GM12878 (cell line): ENCODE data around the gene CLINT1. TPM values are rescaled to one million over a fixed set of nuclear protein-coding genes. Genes with fewer than 3 reads are reported as not detected.

Source experiments
- ATAC-seq: fragments of 200-7000 bp; cut with Tn5 transposase; 3 replicates; pipeline ENCODE4 v1.9.1; 2020; ENCODE audit warnings: mild to moderate bottlenecking, moderate library complexity
- BruUV-seq: library from RNA; stranded (reverse); fragments of 400-500 nt; replicated peaks from 2 replicates; lab custom pipeline; 2021; lab: Mats Ljungman, UMichigan
- CTCF ChIA-PET: fragments of 300-600 bp; sonication (Branson Sonifier 250); formaldehyde crosslinking; extraction: SDS; loops from one replicate; lab custom pipeline; 2021; ENCODE audit warnings: inconsistent platforms; lab: Yijun Ruan, JAX
- POLR2A ChIA-PET: fragments of 350-600 bp; formaldehyde crosslinking; extraction: SDS; loops from one replicate; lab custom pipeline; 2021; ENCODE audit warnings: inconsistent platforms; lab: Charles Lee
- RAD21 ChIA-PET: fragments of 300-600 bp; sonication (Branson Sonifier 250); formaldehyde crosslinking; loops from one replicate; lab custom pipeline; 2023; ENCODE audit warnings: antibody characterized with exemption; ENCODE audit not compliant: unreplicated experiment; lab: Charles Lee
- SMC1A ChIA-PET: fragments of 300-600 bp; sonication (Branson Sonifier 250); formaldehyde crosslinking; loops from one replicate; lab custom pipeline; 2023; ENCODE audit not compliant: unreplicated experiment, uncharacterized antibody; lab: Charles Lee
- DNase-seq: peaks from one replicate; pipeline ENCODE4 v3.0.0-alpha.2; 2011; ENCODE audit warnings: low read depth, low spot score
- FAIRE-seq: peaks from 3 replicates; lab custom pipeline; 2011; peaks lifted over from hg19 to GRCh38; lab: Jason Lieb, UNC
- H2AFZ ChIP-seq: 2 replicates; pipeline ENCODE4 v1.6.0; 2011; ENCODE audit warnings: low read depth, low read length, control low read depth; ENCODE audit not compliant: control insufficient read depth
- H3K27ac ChIP-seq: 2 replicates; pipeline ENCODE4 v1.5.1; 2011; ENCODE audit warnings: control low read depth; ENCODE audit not compliant: control insufficient read depth, insufficient read depth
- H3K27me3 ChIP-seq, 2 experiments: replicated peaks in 1 of 2; 2 replicates each; pipeline versions ENCODE4 v1.6.0 to v1.6.1; 2011; ENCODE audit warnings: low read length in 1 of 2; ENCODE audit not compliant: control insufficient read depth in 2 of 2, insufficient read depth in 2 of 2
- H3K36me3 ChIP-seq, 2 experiments: 2 replicates each; pipeline ENCODE4 v1.5.1; 2011; ENCODE audit warnings: low read length in 1 of 2; ENCODE audit not compliant: control insufficient read depth in 2 of 2, insufficient read depth in 2 of 2
- H3K4me1 ChIP-seq: 2 replicates; pipeline ENCODE4 v1.6.1; 2011; ENCODE audit warnings: mild to moderate bottlenecking, low read length, moderate library complexity, mixed read lengths; ENCODE audit not compliant: control insufficient read depth, insufficient read depth
- H3K4me2 ChIP-seq: 2 replicates; pipeline ENCODE4 v1.6.0; 2011; ENCODE audit warnings: control low read depth; ENCODE audit not compliant: control insufficient read depth, insufficient read depth
- H3K4me3 ChIP-seq: fragments of 200-600 bp; sonication (generic); 2 replicates; pipeline ENCODE4 v1.5.1; 2016
- H3K79me2 ChIP-seq: 2 replicates; pipeline ENCODE4 v1.6.0; 2011; ENCODE audit warnings: low read length; ENCODE audit not compliant: control insufficient read depth, insufficient read depth
- H3K9ac ChIP-seq: 2 replicates; pipeline ENCODE4 v1.8.0; 2011; ENCODE audit warnings: low read length, control low read depth, mixed read lengths; ENCODE audit not compliant: control insufficient read depth, insufficient read depth
- H3K9me3 ChIP-seq: replicated peaks from 3 replicates; pipeline ENCODE4 v1.5.1; 2011; ENCODE audit warnings: mild to moderate bottlenecking, low read length; ENCODE audit not compliant: control insufficient read depth, insufficient read depth
- H4K20me1 ChIP-seq: 2 replicates; pipeline ENCODE4 v1.6.0; 2011; ENCODE audit not compliant: control insufficient read depth, insufficient read depth
- E4F1 ChIP-seq: fragments of 450-650 bp; IDR thresholded peaks from 2 replicates; pipeline ENCODE4 v1.6.1; 2018; ENCODE audit warnings: borderline replicate concordance, mild to moderate bottlenecking; ENCODE audit not compliant: partially characterized antibody
- FOXM1 ChIP-seq: IDR thresholded peaks from 2 replicates; pipeline ENCODE4 v1.6.1; 2012; ENCODE audit warnings: low read depth, mild to moderate bottlenecking, inconsistent platforms, low read length, moderate library complexity
- NR2C2 ChIP-seq: IDR thresholded peaks from 2 replicates; pipeline ENCODE4 v1.6.1; 2011; ENCODE audit warnings: borderline replicate concordance, low read depth; ENCODE audit not compliant: control insufficient read depth, insufficient read length
- PML ChIP-seq: IDR thresholded peaks from 2 replicates; pipeline ENCODE4 v1.6.1; 2012; ENCODE audit warnings: low read length, inconsistent platforms
- POU2F2 ChIP-seq: IDR thresholded peaks from 3 replicates; pipeline ENCODE4 v1.6.1; 2011; ENCODE audit warnings: low read depth, mild to moderate bottlenecking, low read length, borderline replicate concordance
- SIN3A ChIP-seq: IDR thresholded peaks from 2 replicates; pipeline ENCODE4 v1.6.1; 2012; ENCODE audit warnings: low read depth, low read length, improper control_type of control experiment
- SMC3 ChIP-seq: IDR thresholded peaks from 2 replicates; pipeline ENCODE4 v1.6.1; 2011; ENCODE audit warnings: low read length, improper control_type of control experiment, borderline replicate concordance
- STAT3 ChIP-seq: IDR thresholded peaks from 2 replicates; pipeline ENCODE4 v1.6.1; 2011; ENCODE audit warnings: low read depth, low read length, improper control_type of control experiment
- TBL1XR1 ChIP-seq: IDR thresholded peaks from 2 replicates; pipeline ENCODE4 v1.6.1; 2012; ENCODE audit warnings: low read depth, low read length, improper control_type of control experiment
- USF2 ChIP-seq: IDR thresholded peaks from 2 replicates; pipeline ENCODE4 v1.6.1; 2011; ENCODE audit warnings: low read depth, low read length, improper control_type of control experiment, borderline replicate concordance
- ZBED1 ChIP-seq: IDR thresholded peaks from 2 replicates; pipeline ENCODE4 v1.6.1; 2016; ENCODE audit warnings: borderline replicate concordance
- ZNF622 ChIP-seq: fragments of 450-650 bp; IDR thresholded peaks from 2 replicates; pipeline ENCODE4 v1.6.1; 2017; ENCODE audit warnings: mild to moderate bottlenecking, inconsistent platforms
- WGBS: methylation state at CpG from one replicate; pipeline ENCODE4 v1.1.6; 2016; ENCODE audit warnings: low lambda C conversion rate; ENCODE audit not compliant: insufficient replicate concordance, insufficient coverage; ENCODE audit errors: missing lambda C conversion rate; 5-methylcytosine and 5-hydroxymethylcytosine counted together
- in situ Hi-C: fragments of 300-500 bp; cut with MboI; formaldehyde crosslinking; loops from 9 replicates; pipeline ENCODE4 v1.14.3; 2018; ENCODE audit warnings: mixed read lengths
- intact Hi-C: fragments of 100-400 bp; cut with micrococcal nuclease; formaldehyde crosslinking; loops from one replicate; pipeline ENCODE4 v1.14.2; 2022; ENCODE audit not compliant: unreplicated experiment
- polyA plus RNA-seq, 11 experiments: library from polyadenylated mRNA; depleted of rRNA in 4 of 11; unstranded in 6 of 11; stranded (reverse) in 5 of 11; fragments of >200 nt; fragmentation: Nextera tagmentation in 4 of 11; fragmentation: Illumina TruSeq in 1 of 11; extraction: Ambion mirVana in 4 of 11; extraction: Trizol in 1 of 11; gene quantifications; 1 replicate in 1 of 11; 2 replicates in 10 of 11; pipeline versions ENCODE4 v1.2.1 to v1.2.3, GENCODE V29; 2011 to 2016; ENCODE audit warnings: inconsistent platforms in 2 of 11, missing spikeins in 2 of 11, low read depth in 1 of 11
- total RNA-seq, 4 experiments: library from RNA; depleted of rRNA in 3 of 4; stranded (reverse); fragments of >200 nt in 3 of 4; fragmentation: Illumina TruSeq in 1 of 4; extraction: Trizol in 1 of 4; gene quantifications; 2 replicates each; pipeline versions ENCODE4 v1.2.1 to v1.2.3, GENCODE V29; 2013 to 2021
- TF ChIP-seq, protein P1 (sequence below): fragments of 450-650 bp; formaldehyde crosslinking; IDR thresholded peaks from 2 replicates; pipeline ENCODE4 v1.4.0; 2022; ENCODE audit warnings: mild to moderate bottlenecking, moderate library complexity
- TF ChIP-seq, protein P2 (sequence below): fragments of 450-650 bp; IDR thresholded peaks from 2 replicates; pipeline ENCODE4 v1.6.1; 2017; ENCODE audit warnings: mild to moderate bottlenecking, low read depth, inconsistent platforms; ENCODE audit not compliant: poor library complexity, severe bottlenecking

Gene CLINT1
- total and polyA plus RNA-seq, 10 of the 15 experiments (the other 5 are each of a cell fraction or from before 2014, with no cell fraction given), result 30.0 to 136 (median 105) TPM

DNA sequence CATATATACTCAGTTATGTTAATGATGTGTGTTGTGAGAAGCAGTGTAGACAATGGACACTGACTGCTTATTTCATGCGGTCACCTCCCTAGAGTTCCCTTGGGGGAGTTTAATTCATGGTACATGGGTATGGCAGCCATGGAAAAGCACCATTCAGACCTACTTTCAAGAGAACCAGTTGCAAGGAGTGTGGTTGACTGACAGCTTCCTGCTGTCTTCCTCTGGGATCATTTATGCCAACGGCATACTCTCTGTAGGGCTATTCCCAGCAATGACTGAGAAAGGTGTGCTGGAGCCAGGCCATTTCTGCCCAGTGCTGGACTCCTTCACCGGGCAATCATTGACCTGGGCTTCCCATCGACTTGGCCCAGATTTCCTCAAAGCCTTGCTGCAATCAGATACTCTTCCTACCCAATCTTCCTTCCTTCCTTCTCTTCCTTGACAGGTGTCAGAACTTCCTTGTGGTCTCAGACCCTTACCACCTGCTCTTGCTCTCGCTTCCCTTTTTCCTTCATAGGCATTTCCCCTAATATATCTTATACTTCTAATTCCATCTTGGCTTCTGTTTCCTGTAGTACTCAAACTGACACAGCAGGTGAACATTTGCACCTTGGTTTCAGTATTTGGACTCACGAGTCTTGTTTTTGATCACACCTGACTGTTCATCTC is 3.4 kb upstream of the CLINT1 start:
- Histone ChIP-seq H2AFZ (no peak overlapping the region), H3K9me3 (no peaks in the 10 kb centered on the region; the same call in 2 of the 3 replicates), H4K20me1 (no peaks in the 10 kb centered on the region; the same call in 1 of the 2 replicates), H3K4me3 (no peak overlapping the region; the same call in 1 of the 2 replicates), H3K27me3 (no peaks in the 10 kb centered on the region), H3K27ac (peak overlapping the region; percentile 16), H3K79me2 (peaks cover 15% of the 10 kb centered on the region), H3K36me3 (no peaks in the 10 kb centered on the region), H3K4me2 (peak overlapping the region; percentile 66), H3K4me1 (peaks cover 29% of the 10 kb centered on the region), H3K9ac (no peak overlapping the region)
- intact Hi-C loops (loop anchor here (10.0 kb wide), 1 partner anchor 268 kb away; no protein-coding TSS in a partner anchor), in situ Hi-C loops (no loop called here)
- BruUV-seq, result no TSS peak
- CTCF ChIA-PET, result interaction anchor here (0.6 to 4.5 kb wide), 3 partner anchors 36 to 56 kb away, joined by 3 to 49 read pairs (median 7); no protein-coding TSS in a partner anchor
- ATAC-seq (peak; percentile 13), DNase-seq (no peak), FAIRE-seq (peak; percentile 52)
- 13% methylated on average over 6 of the region's 6 CpGs for WGBS
- POLR2A ChIA-PET, result no interaction called here
- RAD21 ChIA-PET, result interaction anchor here (1.5 to 2.7 kb wide), 7 partner anchors 11 to 86 kb away, joined by 5 to 26 read pairs (median 12); no protein-coding TSS in a partner anchor
- SMC1A ChIA-PET, result interaction anchor here (0.9 to 4.6 kb wide), 9 partner anchors 9 to 88 kb away, joined by 4 to 35 read pairs (median 9); no protein-coding TSS in a partner anchor
- TF ChIP-seq SIN3A (no peak), E4F1 (no peak), PML (no peak), NR2C2 (no peak), FOXM1 (peak; percentile 72; the same call in 1 of the 2 replicates), TBL1XR1 (no peak), SMC3 (no peak), ZBED1 (no peak; the same call in 1 of the 2 replicates), ZNF622 (no peak), USF2 (no peak), STAT3 (no peak), POU2F2 (no peak)
- TF ChIP-seq, protein P1, sequence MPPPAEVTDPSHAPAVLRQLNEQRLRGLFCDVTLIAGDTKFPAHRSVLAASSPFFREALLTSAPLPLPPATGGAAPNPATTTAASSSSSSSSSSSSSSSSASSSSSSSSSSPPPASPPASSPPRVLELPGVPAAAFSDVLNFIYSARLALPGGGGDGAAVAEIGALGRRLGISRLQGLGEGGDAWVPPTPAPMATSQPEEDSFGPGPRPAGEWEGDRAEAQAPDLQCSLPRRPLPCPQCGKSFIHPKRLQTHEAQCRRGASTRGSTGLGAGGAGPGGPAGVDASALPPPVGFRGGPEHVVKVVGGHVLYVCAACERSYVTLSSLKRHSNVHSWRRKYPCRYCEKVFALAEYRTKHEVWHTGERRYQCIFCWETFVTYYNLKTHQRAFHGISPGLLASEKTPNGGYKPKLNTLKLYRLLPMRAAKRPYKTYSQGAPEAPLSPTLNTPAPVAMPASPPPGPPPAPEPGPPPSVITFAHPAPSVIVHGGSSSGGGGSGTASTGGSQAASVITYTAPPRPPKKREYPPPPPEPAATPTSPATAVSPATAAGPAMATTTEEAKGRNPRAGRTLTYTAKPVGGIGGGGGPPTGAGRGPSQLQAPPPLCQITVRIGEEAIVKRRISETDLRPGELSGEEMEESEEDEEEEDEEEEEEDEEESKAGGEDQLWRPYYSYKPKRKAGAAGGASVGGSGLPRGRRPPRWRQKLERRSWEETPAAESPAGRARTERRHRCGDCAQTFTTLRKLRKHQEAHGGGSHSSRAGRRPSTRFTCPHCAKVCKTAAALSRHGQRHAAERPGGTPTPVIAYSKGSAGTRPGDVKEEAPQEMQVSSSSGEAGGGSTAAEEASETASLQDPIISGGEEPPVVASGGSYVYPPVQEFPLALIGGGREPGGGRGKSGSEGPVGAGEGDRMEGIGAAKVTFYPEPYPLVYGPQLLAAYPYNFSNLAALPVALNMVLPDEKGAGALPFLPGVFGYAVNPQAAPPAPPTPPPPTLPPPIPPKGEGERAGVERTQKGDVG (CRISPR knock-in tag), result no peak
- TF ChIP-seq, protein P2, sequence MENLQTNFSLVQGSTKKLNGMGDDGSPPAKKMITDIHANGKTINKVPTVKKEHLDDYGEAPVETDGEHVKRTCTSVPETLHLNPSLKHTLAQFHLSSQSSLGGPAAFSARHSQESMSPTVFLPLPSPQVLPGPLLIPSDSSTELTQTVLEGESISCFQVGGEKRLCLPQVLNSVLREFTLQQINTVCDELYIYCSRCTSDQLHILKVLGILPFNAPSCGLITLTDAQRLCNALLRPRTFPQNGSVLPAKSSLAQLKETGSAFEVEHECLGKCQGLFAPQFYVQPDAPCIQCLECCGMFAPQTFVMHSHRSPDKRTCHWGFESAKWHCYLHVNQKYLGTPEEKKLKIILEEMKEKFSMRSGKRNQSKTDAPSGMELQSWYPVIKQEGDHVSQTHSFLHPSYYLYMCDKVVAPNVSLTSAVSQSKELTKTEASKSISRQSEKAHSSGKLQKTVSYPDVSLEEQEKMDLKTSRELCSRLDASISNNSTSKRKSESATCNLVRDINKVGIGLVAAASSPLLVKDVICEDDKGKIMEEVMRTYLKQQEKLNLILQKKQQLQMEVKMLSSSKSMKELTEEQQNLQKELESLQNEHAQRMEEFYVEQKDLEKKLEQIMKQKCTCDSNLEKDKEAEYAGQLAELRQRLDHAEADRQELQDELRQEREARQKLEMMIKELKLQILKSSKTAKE, result peak; percentile 66
